SK-N-SH treated with all-trans-retinoic acid at 6 μM for 48 hours (cell line): ENCODE results near the gene CAMK2B.
"Not testable (repeated sequence)": the region's sequence is repeated elsewhere in the genome, so short reads cannot be mapped to it uniquely, and the experiment has no call there.

ENCODE experiments used
- ATAC-seq: fragments of 200-7000 bp; cut with Tn5 transposase; 3 replicates; pipeline ENCODE4 v1.9.1; 2020; ENCODE audit warnings: mild to moderate bottlenecking, moderate library complexity
- ARNTL ChIP-seq: fragments of 450-650 bp; formaldehyde crosslinking; IDR thresholded peaks from 2 replicates; pipeline ENCODE4 v1.5.0; 2020; ENCODE audit warnings: low read depth, mild to moderate bottlenecking, moderate library complexity, borderline replicate concordance
- CSDC2 ChIP-seq: fragments of 250-450 bp; sonication (Bioruptor Pico); IDR thresholded peaks from 2 replicates; pipeline ENCODE4 v1.5.0; 2020; ENCODE audit warnings: mild to moderate bottlenecking, moderate library complexity
- CSRNP3 ChIP-seq: fragments of 250-450 bp; sonication (Bioruptor Pico); IDR thresholded peaks from 2 replicates; pipeline ENCODE4 v1.5.1; 2021; ENCODE audit warnings: mild to moderate bottlenecking, moderate library complexity
- ESRRG ChIP-seq: fragments of 250-450 bp; sonication (Bioruptor Pico); IDR thresholded peaks from 2 replicates; pipeline ENCODE4 v1.6.1; 2021; ENCODE audit warnings: mild to moderate bottlenecking
- GLIS3 ChIP-seq: fragments of 250-450 bp; sonication (Bioruptor Pico); IDR thresholded peaks from 2 replicates; pipeline ENCODE4 v1.5.0; 2020; ENCODE audit warnings: mild to moderate bottlenecking, moderate library complexity
- ISL1 ChIP-seq: fragments of 250-450 bp; sonication (Bioruptor Pico); IDR thresholded peaks from 2 replicates; pipeline ENCODE4 v2.1.2; 2022; ENCODE audit warnings: mild to moderate bottlenecking, moderate library complexity
- OSR1 ChIP-seq: fragments of 250-450 bp; sonication (Bioruptor Pico); IDR thresholded peaks from 2 replicates; pipeline ENCODE4 v1.8.0; 2022; ENCODE audit warnings: moderate library complexity, mild to moderate bottlenecking, inconsistent platforms
- PATZ1 ChIP-seq: fragments of 250-450 bp; sonication (Bioruptor Pico); IDR thresholded peaks from 2 replicates; pipeline ENCODE4 v1.8.0; 2020; ENCODE audit warnings: mild to moderate bottlenecking, moderate library complexity, borderline replicate concordance
- RARB ChIP-seq: fragments of 250-450 bp; sonication (Bioruptor Pico); IDR thresholded peaks from 2 replicates; pipeline ENCODE4 v1.8.0; 2021; ENCODE audit warnings: mild to moderate bottlenecking, moderate library complexity
- SNAI2 ChIP-seq: fragments of 250-450 bp; sonication (Bioruptor Pico); IDR thresholded peaks from 2 replicates; pipeline ENCODE4 v1.5.0; 2020; ENCODE audit warnings: mild to moderate bottlenecking, moderate library complexity
- ZFP3 ChIP-seq: fragments of 250-450 bp; sonication (Bioruptor Pico); IDR thresholded peaks from 2 replicates; pipeline ENCODE4 v1.5.0; 2020; ENCODE audit warnings: mild to moderate bottlenecking, moderate library complexity
- ZFP30 ChIP-seq: fragments of 450-650 bp; formaldehyde crosslinking; IDR thresholded peaks from 2 replicates; pipeline ENCODE4 v1.5.0; 2022; ENCODE audit warnings: mild to moderate bottlenecking, moderate library complexity
- ZNF565 ChIP-seq: fragments of 450-650 bp; formaldehyde crosslinking; conservative IDR thresholded peaks from 2 replicates; pipeline ENCODE4 v1.5.0; 2020; ENCODE audit warnings: low read depth, mild to moderate bottlenecking, moderate library complexity
- ZNF70 ChIP-seq: fragments of 450-650 bp; formaldehyde crosslinking; IDR thresholded peaks from 2 replicates; pipeline ENCODE4 v1.5.0; 2020; ENCODE audit warnings: mild to moderate bottlenecking, moderate library complexity
- ZNF8 ChIP-seq: fragments of 450-650 bp; formaldehyde crosslinking; IDR thresholded peaks from 2 replicates; pipeline ENCODE4 v1.5.0; 2020; ENCODE audit warnings: mild to moderate bottlenecking, moderate library complexity
- TF ChIP-seq, protein P1 (sequence below): fragments of 250-450 bp; sonication (Bioruptor Pico); IDR thresholded peaks from 2 replicates; pipeline ENCODE4 v1.8.0; 2021; ENCODE audit warnings: low read depth, mild to moderate bottlenecking, moderate library complexity, borderline replicate concordance
- TF ChIP-seq, protein P2 (sequence below): fragments of 250-450 bp; sonication (Bioruptor Pico); IDR thresholded peaks from 2 replicates; pipeline ENCODE4 v1.5.0; 2020; ENCODE audit warnings: mild to moderate bottlenecking, moderate library complexity

CAMK2B gene

DNA sequence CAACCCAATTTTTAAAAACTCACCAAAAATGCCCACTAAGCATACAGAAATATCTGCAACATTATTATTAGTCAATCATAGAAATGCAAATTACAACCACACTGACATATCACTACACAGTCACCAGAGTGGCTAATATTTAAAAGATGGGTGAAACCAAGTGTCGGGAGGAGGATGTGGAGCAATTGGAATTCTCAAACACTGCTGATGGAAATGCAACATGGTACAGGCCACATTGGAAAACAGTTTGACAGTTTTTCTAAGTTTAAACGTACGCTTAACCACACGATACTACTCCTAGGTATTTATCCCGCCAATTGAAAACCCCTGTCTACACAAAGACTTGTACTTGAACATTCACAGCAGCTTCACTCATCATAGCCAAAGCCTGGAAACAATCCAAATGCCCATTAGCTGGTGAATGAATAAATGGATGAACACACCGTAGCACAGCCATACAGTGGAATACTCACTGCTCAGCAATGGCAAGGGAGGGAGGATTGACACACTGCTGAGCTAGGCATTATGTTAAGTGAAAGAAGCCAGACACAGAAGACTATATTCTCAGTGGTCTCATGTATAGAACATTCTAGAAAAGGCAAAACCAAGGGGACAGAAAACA lies 152.5 kb downstream of the CAMK2B start (continued):
- TF ChIP-seq ISL1 (no peak), PATZ1 (CRISPR knock-in tag) (no peak), ZNF8 (CRISPR knock-in tag) (no peak), ZFP30 (CRISPR knock-in tag) (no peak), ARNTL (CRISPR knock-in tag) (no peak), OSR1 (CRISPR knock-in tag) (no peak)
- TF ChIP-seq, protein P1, sequence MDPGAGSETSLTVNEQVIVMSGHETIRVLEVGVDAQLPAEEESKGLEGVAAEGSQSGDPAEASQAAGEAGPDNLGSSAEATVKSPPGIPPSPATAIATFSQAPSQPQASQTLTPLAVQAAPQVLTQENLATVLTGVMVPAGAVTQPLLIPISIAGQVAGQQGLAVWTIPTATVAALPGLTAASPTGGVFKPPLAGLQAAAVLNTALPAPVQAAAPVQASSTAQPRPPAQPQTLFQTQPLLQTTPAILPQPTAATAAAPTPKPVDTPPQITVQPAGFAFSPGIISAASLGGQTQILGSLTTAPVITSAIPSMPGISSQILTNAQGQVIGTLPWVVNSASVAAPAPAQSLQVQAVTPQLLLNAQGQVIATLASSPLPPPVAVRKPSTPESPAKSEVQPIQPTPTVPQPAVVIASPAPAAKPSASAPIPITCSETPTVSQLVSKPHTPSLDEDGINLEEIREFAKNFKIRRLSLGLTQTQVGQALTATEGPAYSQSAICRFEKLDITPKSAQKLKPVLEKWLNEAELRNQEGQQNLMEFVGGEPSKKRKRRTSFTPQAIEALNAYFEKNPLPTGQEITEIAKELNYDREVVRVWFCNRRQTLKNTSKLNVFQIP: no peak

GRCh38 chr7:44172352-44172751 lies 153.0 kb downstream of the CAMK2B start:
- TF ChIP-seq CSRNP3: no peak
- no peak for TF ChIP-seq ESRRG (CRISPR knock-in tag)
- no peak for TF ChIP-seq ZFP3 (CRISPR knock-in tag)
- TF ChIP-seq ARNTL (CRISPR knock-in tag): no peak
- TF ChIP-seq CSDC2 (CRISPR knock-in tag): no peak
- no peak for TF ChIP-seq RARB (CRISPR knock-in tag)
- TF ChIP-seq ZNF70: no peak
- TF ChIP-seq ZNF565 (CRISPR knock-in tag): no peak
- TF ChIP-seq, protein P1: no peak
- TF ChIP-seq OSR1 (CRISPR knock-in tag): no peak
- no peak for ATAC-seq

GRCh38 chr7:44171901-44172300 lies 153.5 kb downstream of the CAMK2B start:
- not testable (repeated sequence) for ATAC-seq

DNA sequence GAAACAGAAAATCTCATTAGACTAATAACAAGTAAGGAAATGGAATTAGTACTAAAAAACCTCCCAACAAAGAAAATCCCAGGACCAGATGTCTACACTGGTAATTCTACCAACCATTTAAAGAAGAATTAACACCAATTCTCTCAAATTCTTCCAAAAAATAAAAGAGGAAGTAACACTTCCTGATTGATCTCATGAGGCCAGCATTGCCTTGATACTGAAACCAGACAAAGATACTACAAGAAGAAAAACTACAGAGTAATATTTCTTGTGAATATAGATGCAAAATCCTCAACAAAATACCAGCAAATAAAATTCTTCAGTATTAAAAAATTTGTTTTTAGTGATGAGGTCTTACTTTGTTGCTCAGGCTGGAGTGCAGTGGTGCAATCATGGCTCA lies 157.5 kb downstream of the CAMK2B start:
- no peak for ATAC-seq
- TF ChIP-seq ZNF70 (no peak), ESRRG (CRISPR knock-in tag) (no peak), SNAI2 (no peak), PATZ1 (CRISPR knock-in tag) (no peak), ISL1 (no peak), GLIS3 (CRISPR knock-in tag) (no peak), ZFP30 (CRISPR knock-in tag) (no peak)
- TF ChIP-seq, protein P1: no peak
- TF ChIP-seq, protein P2, sequence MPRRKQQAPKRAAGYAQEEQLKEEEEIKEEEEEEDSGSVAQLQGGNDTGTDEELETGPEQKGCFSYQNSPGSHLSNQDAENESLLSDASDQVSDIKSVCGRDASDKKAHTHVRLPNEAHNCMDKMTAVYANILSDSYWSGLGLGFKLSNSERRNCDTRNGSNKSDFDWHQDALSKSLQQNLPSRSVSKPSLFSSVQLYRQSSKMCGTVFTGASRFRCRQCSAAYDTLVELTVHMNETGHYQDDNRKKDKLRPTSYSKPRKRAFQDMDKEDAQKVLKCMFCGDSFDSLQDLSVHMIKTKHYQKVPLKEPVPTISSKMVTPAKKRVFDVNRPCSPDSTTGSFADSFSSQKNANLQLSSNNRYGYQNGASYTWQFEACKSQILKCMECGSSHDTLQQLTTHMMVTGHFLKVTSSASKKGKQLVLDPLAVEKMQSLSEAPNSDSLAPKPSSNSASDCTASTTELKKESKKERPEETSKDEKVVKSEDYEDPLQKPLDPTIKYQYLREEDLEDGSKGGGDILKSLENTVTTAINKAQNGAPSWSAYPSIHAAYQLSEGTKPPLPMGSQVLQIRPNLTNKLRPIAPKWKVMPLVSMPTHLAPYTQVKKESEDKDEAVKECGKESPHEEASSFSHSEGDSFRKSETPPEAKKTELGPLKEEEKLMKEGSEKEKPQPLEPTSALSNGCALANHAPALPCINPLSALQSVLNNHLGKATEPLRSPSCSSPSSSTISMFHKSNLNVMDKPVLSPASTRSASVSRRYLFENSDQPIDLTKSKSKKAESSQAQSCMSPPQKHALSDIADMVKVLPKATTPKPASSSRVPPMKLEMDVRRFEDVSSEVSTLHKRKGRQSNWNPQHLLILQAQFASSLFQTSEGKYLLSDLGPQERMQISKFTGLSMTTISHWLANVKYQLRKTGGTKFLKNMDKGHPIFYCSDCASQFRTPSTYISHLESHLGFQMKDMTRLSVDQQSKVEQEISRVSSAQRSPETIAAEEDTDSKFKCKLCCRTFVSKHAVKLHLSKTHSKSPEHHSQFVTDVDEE: no peak
